Transverse colon (tissue), 4 donors: ENCODE measurements around the gene KRTAP4-4. TPM values are rescaled to one million over a fixed set of nuclear protein-coding genes. Genes with fewer than 3 reads are reported as not detected.

ENCODE experiments used
- DNase-seq: peaks from one replicate; pipeline ENCODE4 v3.0.0-alpha.2; 2019
- H3K27ac ChIP-seq, 4 donors: fragments of 200-600 bp; sonication (generic); 2 replicates each; pipeline ENCODE4 v1.5.1; 2016 to 2018; ENCODE audit warnings: inconsistent platforms in 4 of 4
- H3K27me3 ChIP-seq: fragments of 200-600 bp; sonication (generic); 2 replicates; pipeline ENCODE4 v1.5.1; 2017; ENCODE audit warnings: inconsistent platforms
- H3K36me3 ChIP-seq, 4 donors: fragments of 200-600 bp; sonication (generic); 2 replicates each; pipeline ENCODE4 v1.5.1; 2017 to 2019; ENCODE audit warnings: inconsistent platforms in 4 of 4
- H3K4me1 ChIP-seq, 4 donors: fragments of 200-600 bp; sonication (generic); 2 replicates each; pipeline ENCODE4 v1.5.1; 2017 to 2020; ENCODE audit warnings: inconsistent platforms in 4 of 4
- H3K4me3 ChIP-seq, 4 donors: fragments of 200-600 bp; sonication (generic); 1 replicate in 1 of 4; 2 replicates in 3 of 4; pipeline versions ENCODE4 v1.5.1 to v1.6.1; 2017 to 2019; ENCODE audit warnings: inconsistent platforms in 4 of 4
- H3K9me3 ChIP-seq, 2 donors: fragments of 200-600 bp; sonication (generic); 2 replicates each; pipeline ENCODE4 v1.5.1; 2017 to 2019; ENCODE audit warnings: inconsistent platforms in 2 of 2
- EP300 ChIP-seq: sonication (generic); formaldehyde crosslinking; IDR thresholded peaks from one replicate; pipeline ENCODE4 v1.6.1; 2017; ENCODE audit warnings: antibody characterized with exemption, low read depth
- POLR2A ChIP-seq: fragments of 450-650 bp; IDR thresholded peaks from one replicate; pipeline ENCODE4 v1.6.1; 2016; ENCODE audit warnings: antibody characterized with exemption, mild to moderate bottlenecking, moderate library complexity
- POLR2AphosphoS5 ChIP-seq, 3 donors: sonication (generic); formaldehyde crosslinking; IDR thresholded peaks; one replicate each; pipeline ENCODE4 v1.6.1; 2016; ENCODE audit warnings: antibody characterized with exemption in 3 of 3
- WGBS, 2 donors: methylation state at CpG; one replicate each; pipeline ENCODE4 v1.1.5; 2018; ENCODE audit warnings: low coverage in 1 of 2; 5-methylcytosine and 5-hydroxymethylcytosine counted together
- in situ Hi-C, 4 donors: fragments of 200-750 bp; cut with MboI; loops; one replicate each; pipeline versions ENCODE4 v1.15.0 to v1.15.1; 2017; ENCODE audit warnings: low sequenced_read_pairs in 3 of 4, low pct_ligation_motif_present in 1 of 4, low pct_unique_long_range_greater_than_20kb in 1 of 4
- intact Hi-C: fragments of 100-400 bp; cut with DNase I; formaldehyde crosslinking; loops from one replicate; pipeline ENCODE4 v1.15.1; 2023; ENCODE audit warnings: low total_unique reads
- total RNA-seq, 4 donors: library from RNA; depleted of rRNA; stranded (reverse); fragments of >200 nt; gene quantifications; one replicate each; pipeline ENCODE4 v1.1.0, GENCODE V29; 2016
- TF ChIP-seq, protein P1 (sequence below), 5 experiments: fragments of 200-600 bp in 3 of 5; fragments of 450-650 bp in 2 of 5; sonication (generic) in 3 of 5; IDR thresholded peaks; 1 replicate in 2 of 5; 2 replicates in 3 of 5; pipeline ENCODE4 v1.5.1; 2016 to 2017; ENCODE audit warnings: antibody characterized with exemption in 5 of 5, inconsistent platforms in 3 of 5, mild to moderate bottlenecking in 2 of 5, moderate library complexity in 1 of 5

KRTAP4-4 gene
- total RNA-seq, 4 donors from 2014 or later = not detected

DNA sequence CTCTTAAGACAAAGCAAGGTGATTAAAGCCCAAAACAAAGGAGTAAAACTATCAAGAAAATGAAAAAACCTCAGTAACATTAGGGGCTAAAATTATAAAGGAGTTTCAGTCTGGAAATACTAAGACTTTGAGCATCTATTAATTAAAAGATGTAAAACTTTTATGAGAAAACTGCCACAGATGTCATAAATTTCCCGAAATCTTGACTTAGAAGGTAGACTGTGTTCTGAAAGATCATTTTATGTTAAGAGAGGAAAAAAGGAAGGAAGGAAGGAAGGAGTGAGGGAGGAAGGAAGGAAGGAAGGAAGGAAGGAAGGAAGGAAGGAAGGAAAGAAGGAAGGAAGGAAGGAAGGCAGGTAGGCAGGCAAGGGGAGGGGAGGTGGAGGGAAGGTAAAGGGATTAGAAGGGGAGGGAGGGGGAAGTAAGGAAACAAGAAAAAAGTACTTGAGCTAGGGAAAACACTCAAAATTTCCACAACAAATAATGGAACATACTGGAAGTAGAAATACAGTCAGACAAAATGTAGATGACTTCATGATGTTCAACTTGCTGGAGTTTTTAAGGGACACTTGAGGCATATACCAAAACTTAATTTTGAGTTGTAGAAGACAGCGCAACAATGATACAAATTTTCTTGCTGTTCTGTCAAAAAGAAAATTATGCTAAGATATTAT lies 12.9 kb downstream of the KRTAP4-4 start:
- DNase-seq = no peak
- H3K27me3 ChIP-seq = peaks cover 9% of the 10 kb centered on the region
- WGBS, 2 donors = 81 to 89% methylated on average over 1 to 2 of the region's 2 CpGs
- H3K4me3 ChIP-seq = no peak overlapping the region
- peaks cover 5 to 7% of the 10 kb centered on the region in 2 donors for H3K9me3 ChIP-seq
- H3K36me3 ChIP-seq = no peaks in the 10 kb centered on the region
- no peak overlapping the region for H3K27ac ChIP-seq
- in situ Hi-C loops = no loop called here
- TF ChIP-seq POLR2AphosphoS5 (IDR thresholded peaks at IDR 0.05) (no peak), EP300 (no peak), POLR2A (no peak)
- TF ChIP-seq, protein P1, sequence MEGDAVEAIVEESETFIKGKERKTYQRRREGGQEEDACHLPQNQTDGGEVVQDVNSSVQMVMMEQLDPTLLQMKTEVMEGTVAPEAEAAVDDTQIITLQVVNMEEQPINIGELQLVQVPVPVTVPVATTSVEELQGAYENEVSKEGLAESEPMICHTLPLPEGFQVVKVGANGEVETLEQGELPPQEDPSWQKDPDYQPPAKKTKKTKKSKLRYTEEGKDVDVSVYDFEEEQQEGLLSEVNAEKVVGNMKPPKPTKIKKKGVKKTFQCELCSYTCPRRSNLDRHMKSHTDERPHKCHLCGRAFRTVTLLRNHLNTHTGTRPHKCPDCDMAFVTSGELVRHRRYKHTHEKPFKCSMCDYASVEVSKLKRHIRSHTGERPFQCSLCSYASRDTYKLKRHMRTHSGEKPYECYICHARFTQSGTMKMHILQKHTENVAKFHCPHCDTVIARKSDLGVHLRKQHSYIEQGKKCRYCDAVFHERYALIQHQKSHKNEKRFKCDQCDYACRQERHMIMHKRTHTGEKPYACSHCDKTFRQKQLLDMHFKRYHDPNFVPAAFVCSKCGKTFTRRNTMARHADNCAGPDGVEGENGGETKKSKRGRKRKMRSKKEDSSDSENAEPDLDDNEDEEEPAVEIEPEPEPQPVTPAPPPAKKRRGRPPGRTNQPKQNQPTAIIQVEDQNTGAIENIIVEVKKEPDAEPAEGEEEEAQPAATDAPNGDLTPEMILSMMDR (IDR thresholded peaks at IDR 0.05) = no peak
- intact Hi-C loops = no loop called here
- H3K4me1 ChIP-seq = no peaks in the 10 kb centered on the region

DNA sequence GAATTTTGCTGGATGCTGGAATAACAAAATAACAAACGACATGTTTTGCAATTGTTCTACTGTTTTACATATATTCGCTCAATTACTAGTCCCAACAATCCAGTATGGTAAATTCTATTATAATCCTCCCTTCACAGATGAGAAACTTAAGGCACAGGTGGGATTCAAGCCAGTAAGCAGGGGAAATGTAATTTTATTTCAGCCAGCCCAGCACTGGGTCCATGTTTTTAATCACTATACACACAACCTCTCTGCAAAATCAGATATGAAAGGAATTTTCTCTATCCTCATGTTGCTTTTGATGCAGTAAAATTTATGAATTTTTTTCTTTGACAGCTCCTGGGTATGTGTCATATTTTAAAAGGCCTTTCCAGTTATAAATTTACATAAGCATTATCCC lies 15.3 kb downstream of the KRTAP4-4 start:
- peaks cover 9 to 11% of the 10 kb centered on the region in 2 donors for H3K9me3 ChIP-seq
- H3K4me3 ChIP-seq = no peak overlapping the region
- DNase-seq = no peak
- no peak for TF ChIP-seq POLR2AphosphoS5 (IDR thresholded peaks at IDR 0.05)
- no peak for TF ChIP-seq POLR2A
- TF ChIP-seq, protein P1 (IDR thresholded peaks at IDR 0.05) = no peak
- TF ChIP-seq EP300 = no peak
- 87 to 94% methylated on average over 2 of the region's 2 CpGs for WGBS, 2 donors
- no peaks in the 10 kb centered on the region for H3K4me1 ChIP-seq
- intact Hi-C loops (no loop called here), in situ Hi-C loops (no loop called here)
- no peaks in the 10 kb centered on the region for H3K27me3 ChIP-seq
- no peak overlapping the region for H3K27ac ChIP-seq
- no peaks in the 10 kb centered on the region for H3K36me3 ChIP-seq

DNA sequence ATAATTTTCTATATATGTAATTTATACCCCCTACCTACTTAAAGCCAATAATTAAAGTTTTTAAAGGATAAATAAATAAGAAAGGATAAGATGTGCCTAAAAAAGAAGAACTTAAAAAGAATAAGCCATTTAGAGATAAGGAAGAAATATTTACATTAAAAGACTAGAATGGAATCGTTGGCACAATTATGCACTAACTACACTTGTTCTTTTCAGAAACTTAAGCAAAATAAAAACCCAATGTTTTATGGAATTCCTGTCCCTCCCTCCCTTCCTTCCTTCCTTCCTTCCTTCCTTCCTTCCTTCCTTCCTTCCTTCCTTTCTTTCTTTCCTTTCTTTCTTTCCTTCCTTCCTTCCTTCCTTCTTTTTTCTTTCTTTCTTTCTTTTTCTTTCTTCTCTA lies 15.7 kb downstream of the KRTAP4-4 start:
- 78 to 89% methylated on average over 1 of the region's 1 CpG for WGBS, 2 donors
- H3K4me1 ChIP-seq = no peaks in the 10 kb centered on the region
- H3K27me3 ChIP-seq = no peaks in the 10 kb centered on the region
- in situ Hi-C loops = no loop called here
- H3K36me3 ChIP-seq = no peaks in the 10 kb centered on the region
- no peak for DNase-seq
- peaks cover 10 to 15% of the 10 kb centered on the region in 2 donors for H3K9me3 ChIP-seq
- H3K4me3 ChIP-seq = no peak overlapping the region
- TF ChIP-seq, protein P1 (IDR thresholded peaks at IDR 0.05) = no peak
- TF ChIP-seq POLR2A (no peak), EP300 (no peak), POLR2AphosphoS5 (IDR thresholded peaks at IDR 0.05) (no peak)
- intact Hi-C loops = no loop called here
- H3K27ac ChIP-seq = no peak overlapping the region

DNA sequence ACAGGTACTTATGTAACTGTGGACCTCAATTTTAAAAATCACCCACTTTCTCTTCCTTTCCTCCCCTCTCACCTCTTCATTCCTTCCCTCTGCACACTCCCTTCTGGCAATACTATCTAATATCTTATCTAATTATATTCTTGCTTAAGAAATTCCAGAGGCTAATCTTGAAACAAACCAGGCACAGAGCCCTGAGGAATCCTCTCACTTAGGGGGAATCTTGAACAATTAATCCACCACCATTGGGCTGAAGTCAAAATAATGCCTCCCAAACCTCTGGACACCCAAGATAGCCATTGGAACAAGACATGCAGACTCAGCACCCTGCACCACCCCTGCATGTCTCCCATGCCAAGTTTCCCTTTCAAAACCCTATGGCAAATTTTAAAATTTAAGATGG lies 19.2 kb downstream of the KRTAP4-4 start:
- H3K4me3 ChIP-seq = no peak overlapping the region
- H3K36me3 ChIP-seq = no peaks in the 10 kb centered on the region
- H3K9me3 ChIP-seq = peaks cover 10 to 15% of the 10 kb centered on the region in 2 donors
- intact Hi-C loops (no loop called here), in situ Hi-C loops (no loop called here)
- H3K4me1 ChIP-seq = no peaks in the 10 kb centered on the region
- H3K27me3 ChIP-seq = peaks cover 7% of the 10 kb centered on the region
- no peak for DNase-seq
- H3K27ac ChIP-seq = no peak overlapping the region
- TF ChIP-seq EP300 = no peak
- no peak for TF ChIP-seq POLR2A
- TF ChIP-seq, protein P1 (IDR thresholded peaks at IDR 0.05) = no peak
- no peak for TF ChIP-seq POLR2AphosphoS5 (IDR thresholded peaks at IDR 0.05)
